Measurements from ENCODE around the gene UEVLD.
"Not testable (repeated sequence)": the region's sequence is repeated elsewhere in the genome, so short reads cannot be mapped to it uniquely, and the experiment has no call there.

Gene UEVLD

GRCh38 chr11:18588297-18589252, at the start of gene UEVLD:
Gene UEVLD (minus strand): TSS chr11:18588734. CDS start chr11:18588654, 80 bp downstream.
- peak; percentile 51 for DNase-seq (ENCODE audit: low read depth)

- DNase-seq (ENCODE audit: low read depth), result peak; percentile 86
Measured at GRCh38 chr11:18634140-18635032, 45.9 kb upstream of the UEVLD start, which contains the start of gene SPTY2D1. Gene SPTY2D1 (minus strand): TSS chr11:18634342. CDS start chr11:18634257, 85 bp downstream.

- DNase-seq (ENCODE audit: low read depth), result no peak
Measured at GRCh38 chr11:18633256-18634139, 45.0 kb upstream of the UEVLD start.

GRCh38 chr11:18632841-18633240, 44.3 kb upstream of the UEVLD start:
- no peak for DNase-seq (ENCODE audit: low read depth)

- DNase-seq (ENCODE audit: low read depth), result no peak
Measured at GRCh38 chr11:18624161-18624560, 35.6 kb upstream of the UEVLD start.

GRCh38 chr11:18623707-18624106, 35.2 kb upstream of the UEVLD start:
- no peak for DNase-seq (ENCODE audit: low read depth)

GRCh38 chr11:18618342-18619025, 29.9 kb upstream of the UEVLD start:
- DNase-seq (ENCODE audit: low read depth), result no peak

- DNase-seq (ENCODE audit: low read depth), result no peak
Measured at GRCh38 chr11:18617688-18618341, 29.3 kb upstream of the UEVLD start.

GRCh38 chr11:18615628-18616392, 27.3 kb upstream of the UEVLD start:
- no peak for DNase-seq (ENCODE audit: low read depth)

GRCh38 chr11:18614667-18615066, 26.1 kb upstream of the UEVLD start:
- DNase-seq (ENCODE audit: low read depth), result no peak

GRCh38 chr11:18612394-18612793, 23.9 kb upstream of the UEVLD start:
- DNase-seq (ENCODE audit: low read depth), result no peak

GRCh38 chr11:18611196-18611595, 22.7 kb upstream of the UEVLD start:
- DNase-seq (ENCODE audit: low read depth), result no peak

GRCh38 chr11:18608376-18608775, 19.8 kb upstream of the UEVLD start:
- no peak for DNase-seq (ENCODE audit: low read depth)

- no peak for DNase-seq (ENCODE audit: low read depth)
Measured at GRCh38 chr11:18600915-18601569, 12.5 kb upstream of the UEVLD start.

- no peak for DNase-seq (ENCODE audit: low read depth)
Measured at GRCh38 chr11:18599739-18600230, 11.3 kb upstream of the UEVLD start, which contains the start of gene MISFA. Gene MISFA (plus strand): TSS chr11:18599789. CDS start chr11:18599929, 140 bp downstream.

GRCh38 chr11:18594999-18595749, 6.6 kb upstream of the UEVLD start:
- no peak for DNase-seq (ENCODE audit: low read depth)

GRCh38 chr11:18594088-18594487, 5.6 kb upstream of the UEVLD start:
- DNase-seq (ENCODE audit: low read depth), result not testable (repeated sequence)

- DNase-seq (ENCODE audit: low read depth), result no peak
Measured at GRCh38 chr11:18590571-18590970, 2.0 kb upstream of the UEVLD start.

Measured in stimulated activated CD8-positive, alpha-beta memory T cell treated with anti-CD3 and anti-CD28 coated beads, Interleukin-15, amount 100 ng/mL, for 24 hours (primary cell).